ENCODE results near the gene LRRC23. TPM values are rescaled to one million over a fixed set of nuclear protein-coding genes. Genes with fewer than 3 reads are reported as not detected.
"Not testable (repeated sequence)": the region's sequence is repeated elsewhere in the genome, so short reads cannot be mapped to it uniquely, and the experiment has no call there.

Gene LRRC23
- polyA plus RNA-seq, 1 donor, result 9.3 TPM

- peak; percentile 90 for DNase-seq
Measured at GRCh38 chr12:6872073-6873048, 32.3 kb upstream of the LRRC23 start.

- peak; percentile 97 for DNase-seq
Measured at GRCh38 chr12:6873094-6874014, 31.3 kb upstream of the LRRC23 start, which contains the start of gene SPSB2. Gene SPSB2, minus strand, starts transcription at chr12:6873303. Its CDS starts 402 bp downstream, at chr12:6872901.

GRCh38 chr12:6874015-6874368 is 30.6 kb upstream of the LRRC23 start:
- DNase-seq, result not testable (repeated sequence)

- DNase-seq, result not testable (repeated sequence)
Measured at GRCh38 chr12:6879824-6880223, 24.8 kb upstream of the LRRC23 start.

- DNase-seq, result no peak
Measured at GRCh38 chr12:6883252-6883651, 21.4 kb upstream of the LRRC23 start.

GRCh38 chr12:6883683-6884082 is 20.9 kb upstream of the LRRC23 start:
- no peak for DNase-seq

GRCh38 chr12:6884539-6884938 is 20.1 kb upstream of the LRRC23 start:
- no peak for DNase-seq

- not testable (repeated sequence) for DNase-seq
Measured at GRCh38 chr12:6886206-6886999, 18.2 kb upstream of the LRRC23 start.

GRCh38 chr12:6887460-6887859 is 17.2 kb upstream of the LRRC23 start:
- no peak for DNase-seq

GRCh38 chr12:6888360-6888759 is 16.3 kb upstream of the LRRC23 start:
- no peak for DNase-seq

GRCh38 chr12:6888794-6889193 is 15.8 kb upstream of the LRRC23 start:
- DNase-seq, result not testable (repeated sequence)

GRCh38 chr12:6889775-6890573 is 14.6 kb upstream of the LRRC23 start:
- not testable (repeated sequence) for DNase-seq

GRCh38 chr12:6890789-6891645 is 13.6 kb upstream of the LRRC23 start:
- DNase-seq, result peak; percentile 99

- no peak for DNase-seq
Measured at GRCh38 chr12:6891646-6892001, 13.0 kb upstream of the LRRC23 start.

GRCh38 chr12:6892683-6893082 is 11.9 kb upstream of the LRRC23 start:
- DNase-seq, result not testable (repeated sequence)

GRCh38 chr12:6894321-6894720 is 10.3 kb upstream of the LRRC23 start:
- no peak for DNase-seq

GRCh38 chr12:6896846-6897435 is 7.7 kb upstream of the LRRC23 start:
- no peak for DNase-seq

- DNase-seq, result no peak
Measured at GRCh38 chr12:6899427-6899826, 5.2 kb upstream of the LRRC23 start.

- no peak for DNase-seq
Measured at GRCh38 chr12:6899837-6900519, 4.6 kb upstream of the LRRC23 start.

Measured in hindlimb muscle (tissue), 1 donor.